H9 (cell line): ENCODE measurements around the gene ITPR2. TPM values are rescaled to one million over a fixed set of nuclear protein-coding genes. Genes with fewer than 3 reads are reported as not detected.

Experiments
- DNase-seq: peaks from one replicate; pipeline ENCODE4 v3.0.0-alpha.2; 2017
- H2AFZ ChIP-seq: one replicate; pipeline ENCODE4 v1.6.1; 2013; ENCODE audit warnings: mild to moderate bottlenecking, low read length, control low read depth, moderate library complexity
- H2AK5ac ChIP-seq: 2 replicates; pipeline ENCODE4 v1.6.1; 2013; ENCODE audit warnings: low read length, control low read depth, mixed read lengths; ENCODE audit not compliant: insufficient read length
- H2BK120ac ChIP-seq: one replicate; pipeline ENCODE4 v1.6.1; 2013; ENCODE audit warnings: low read depth, mild to moderate bottlenecking, low read length, control low read depth, inconsistent platforms; ENCODE audit not compliant: poor library complexity, severe bottlenecking
- H2BK12ac ChIP-seq: 2 replicates; pipeline ENCODE4 v1.6.1; 2013; ENCODE audit warnings: low read length, control low read depth, mixed read lengths, low read depth; ENCODE audit not compliant: insufficient read length
- H2BK15ac ChIP-seq: 2 replicates; pipeline ENCODE4 v1.6.1; 2013; ENCODE audit warnings: low read depth, low read length, control low read depth
- H2BK20ac ChIP-seq: one replicate; pipeline ENCODE4 v1.6.1; 2013; ENCODE audit warnings: low read depth, mild to moderate bottlenecking, low read length, control low read depth, inconsistent platforms; ENCODE audit not compliant: poor library complexity, severe bottlenecking
- H2BK5ac ChIP-seq: 2 replicates; pipeline ENCODE4 v1.6.1; 2013; ENCODE audit warnings: low read length, control low read depth, mixed read lengths; ENCODE audit not compliant: insufficient read length
- H3K14ac ChIP-seq: 2 replicates; pipeline ENCODE4 v1.6.1; 2013; ENCODE audit warnings: low read length, control low read depth; ENCODE audit not compliant: insufficient read depth
- H3K18ac ChIP-seq: 2 replicates; pipeline ENCODE4 v1.6.1; 2013; ENCODE audit warnings: low read depth, mild to moderate bottlenecking, mixed read lengths, low read length, control low read depth; ENCODE audit not compliant: insufficient read length
- H3K23ac ChIP-seq: 2 replicates; pipeline ENCODE4 v1.6.1; 2013; ENCODE audit warnings: low read length, control low read depth, mixed read lengths, low read depth; ENCODE audit not compliant: insufficient read length
- H3K23me2 ChIP-seq: 2 replicates; pipeline ENCODE4 v1.6.1; 2013; ENCODE audit warnings: low read depth, mild to moderate bottlenecking, mixed read lengths, low read length, control low read depth; ENCODE audit not compliant: insufficient read length, poor library complexity, severe bottlenecking
- H3K27ac ChIP-seq: 2 replicates; pipeline ENCODE4 v1.5.1; 2013; ENCODE audit warnings: low read length, control low read depth, mixed read lengths, low read depth; ENCODE audit not compliant: insufficient read length
- H3K27me3 ChIP-seq: 2 replicates; pipeline ENCODE4 v1.6.1; 2013; ENCODE audit warnings: low read length, control low read depth, inconsistent platforms; ENCODE audit not compliant: insufficient read depth
- H3K4ac ChIP-seq: 2 replicates; pipeline ENCODE4 v1.6.1; 2013; ENCODE audit warnings: low read depth, mild to moderate bottlenecking, control low read depth, inconsistent platforms, low read length, moderate library complexity
- H3K4me1 ChIP-seq: 2 replicates; pipeline ENCODE4 v1.6.1; 2013; ENCODE audit warnings: low read length, control low read depth, inconsistent platforms; ENCODE audit not compliant: insufficient read depth
- H3K4me2 ChIP-seq: 2 replicates; pipeline ENCODE4 v1.6.1; 2013; ENCODE audit warnings: low read length, control low read depth, mixed read lengths; ENCODE audit not compliant: insufficient read length, insufficient read depth
- H3K56ac ChIP-seq: 2 replicates; pipeline ENCODE4 v1.6.1; 2013; ENCODE audit warnings: low read depth, mild to moderate bottlenecking, mixed read lengths, low read length, control low read depth; ENCODE audit not compliant: insufficient read length
- H3K79me1 ChIP-seq: 2 replicates; pipeline ENCODE4 v1.6.1; 2013; ENCODE audit warnings: low read depth, mild to moderate bottlenecking, moderate library complexity, low read length, control low read depth, inconsistent platforms; ENCODE audit not compliant: insufficient read depth, poor library complexity, severe bottlenecking
- H3K79me2 ChIP-seq: 2 replicates; pipeline ENCODE4 v1.6.1; 2013; ENCODE audit warnings: low read length, control low read depth, inconsistent platforms; ENCODE audit not compliant: insufficient read depth
- H3K9ac ChIP-seq: 2 replicates; pipeline ENCODE4 v1.6.1; 2013; ENCODE audit warnings: low read length, control low read depth, mixed read lengths; ENCODE audit not compliant: insufficient read length; ENCODE audit errors: extremely low read depth
- H3K9me3 ChIP-seq: one replicate; pipeline ENCODE4 v1.6.1; 2013; ENCODE audit warnings: low read depth, low read length, inconsistent platforms; ENCODE audit not compliant: control insufficient read depth
- H3T11ph ChIP-seq: one replicate; pipeline ENCODE4 v1.6.1; 2013; ENCODE audit warnings: mild to moderate bottlenecking, low read length, control low read depth, inconsistent platforms
- H4K20me1 ChIP-seq: one replicate; pipeline ENCODE4 v1.6.1; 2013; ENCODE audit not compliant: control insufficient read depth, insufficient read length, insufficient read depth
- H4K5ac ChIP-seq: 2 replicates; pipeline ENCODE4 v1.6.1; 2013; ENCODE audit warnings: low read depth, mild to moderate bottlenecking, mixed read lengths, low read length, control low read depth; ENCODE audit not compliant: insufficient read length
- H4K8ac ChIP-seq: replicated peaks from 2 replicates; pipeline ENCODE4 v1.6.1; 2013; ENCODE audit warnings: low read length, control low read depth, mixed read lengths, low read depth; ENCODE audit not compliant: insufficient read length
- H4K91ac ChIP-seq: 2 replicates; pipeline ENCODE4 v1.6.1; 2013; ENCODE audit warnings: low read depth, mild to moderate bottlenecking, moderate library complexity, mixed read lengths, low read length, control low read depth; ENCODE audit not compliant: insufficient read length
- H3K27ac Mint-ChIP-seq, 3 experiments: 2 replicates in 2 of 3; 3 replicates in 1 of 3; pipeline ENCODE4 v1.8.0; 2020 to 2021; ENCODE audit warnings: mixed read lengths in 3 of 3, mild to moderate bottlenecking in 1 of 3, moderate library complexity in 1 of 3
- H3K27me3 Mint-ChIP-seq: 2 replicates; pipeline ENCODE4 v1.8.0; 2021; ENCODE audit warnings: low read depth, mild to moderate bottlenecking, moderate library complexity, mixed read lengths
- H3K36me3 Mint-ChIP-seq, 3 experiments: 2 replicates in 2 of 3; 3 replicates in 1 of 3; pipeline ENCODE4 v1.8.0; 2020 to 2021; ENCODE audit warnings: low read depth in 3 of 3, mixed read lengths in 3 of 3; ENCODE audit not compliant: insufficient read depth in 1 of 3
- H3K4me1 Mint-ChIP-seq, 2 experiments: 2 replicates each; pipeline ENCODE4 v1.8.0; 2020; ENCODE audit warnings: mixed read lengths in 2 of 2
- H3K4me3 Mint-ChIP-seq, 2 experiments: 2 replicates in 1 of 2; 3 replicates in 1 of 2; pipeline ENCODE4 v1.8.0; 2020 to 2021; ENCODE audit warnings: mild to moderate bottlenecking in 2 of 2, mixed read lengths in 2 of 2, moderate library complexity in 1 of 2
- H3K9me3 Mint-ChIP-seq, 2 experiments: 2 replicates in 1 of 2; 3 replicates in 1 of 2; pipeline ENCODE4 v1.8.0; 2020; ENCODE audit warnings: mild to moderate bottlenecking in 2 of 2, mixed read lengths in 2 of 2, moderate library complexity in 1 of 2
- WGBS: extraction: QIAGEN DNeasy Blood & Tissue Kit; methylation state at CpG from one replicate; pipeline ENCODE4 v1.1.7; 2013; ENCODE audit warnings: missing lambda C conversion rate, low lambda C conversion rate, mixed read lengths; ENCODE audit not compliant: insufficient read length; ENCODE audit errors: extremely low coverage; 5-methylcytosine and 5-hydroxymethylcytosine counted together
- total RNA-seq: library from RNA; stranded (reverse); gene quantifications from 2 replicates; pipeline ENCODE4 v1.2.1, GENCODE V29; 2021
- TF ChIP-seq, protein P1 (sequence below): fragments of 200-600 bp; sonication (generic); conservative IDR thresholded peaks from 3 replicates; pipeline ENCODE4 v1.8.0; 2021; ENCODE audit warnings: antibody characterized with exemption, mild to moderate bottlenecking

ITPR2 gene
- total RNA-seq, 1 experiment from 2014 or later = 14.8 TPM

DNA sequence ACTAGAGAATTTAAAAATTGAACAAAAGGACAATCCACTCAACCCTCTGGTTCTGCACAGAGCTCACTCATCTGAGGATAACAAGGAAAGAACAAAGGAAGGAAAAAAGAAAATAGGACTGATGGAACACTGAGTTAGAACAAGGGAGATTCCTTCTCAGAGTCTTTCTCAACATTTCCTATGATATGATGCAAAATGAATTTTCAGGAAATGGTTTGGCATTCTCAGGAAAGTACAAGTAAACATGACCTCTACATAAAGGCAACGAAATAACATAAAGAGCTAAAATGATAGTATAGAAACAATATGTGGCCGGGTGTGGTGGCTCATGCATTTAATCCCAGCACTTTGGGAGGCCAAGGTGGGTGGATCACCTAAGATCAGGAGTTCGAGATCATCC is 135.8 kb downstream of the ITPR2 start:
- Histone ChIP-seq H3K18ac (no peak overlapping the region), H2BK15ac (no peak overlapping the region), H3K4ac (no peak overlapping the region), H4K5ac (no peak overlapping the region), H3K4me1 (no peaks in the 10 kb centered on the region), H4K91ac (no peak overlapping the region), H3K23me2 (no peaks in the 10 kb centered on the region), H4K20me1 (no peaks in the 10 kb centered on the region), H3K9me3 (no peaks in the 10 kb centered on the region), H3K14ac (no peak overlapping the region), H3T11ph (no peak overlapping the region), H2BK120ac (no peak overlapping the region), H3K27me3 (no peaks in the 10 kb centered on the region), H3K79me2 (no peaks in the 10 kb centered on the region), H3K79me1 (no peaks in the 10 kb centered on the region), H4K8ac (no peak overlapping the region), H3K4me2 (no peak overlapping the region), H3K9ac (no peak overlapping the region), H2AK5ac (no peak overlapping the region), H3K27ac (no peak overlapping the region), H2BK20ac (no peak overlapping the region), H2AFZ (no peak overlapping the region), H2BK12ac (no peak overlapping the region), H3K23ac (no peak overlapping the region), H3K56ac (no peak overlapping the region), H2BK5ac (no peak overlapping the region)
- peaks cover 4% of the 10 kb centered on the region in 2 experiments for H3K4me1 Mint-ChIP-seq
- H3K36me3 Mint-ChIP-seq = peaks cover 11 to 33% (median 20%) of the 10 kb centered on the region in 3 experiments; a peak in 6 of 7 replicates
- TF ChIP-seq, protein P1, sequence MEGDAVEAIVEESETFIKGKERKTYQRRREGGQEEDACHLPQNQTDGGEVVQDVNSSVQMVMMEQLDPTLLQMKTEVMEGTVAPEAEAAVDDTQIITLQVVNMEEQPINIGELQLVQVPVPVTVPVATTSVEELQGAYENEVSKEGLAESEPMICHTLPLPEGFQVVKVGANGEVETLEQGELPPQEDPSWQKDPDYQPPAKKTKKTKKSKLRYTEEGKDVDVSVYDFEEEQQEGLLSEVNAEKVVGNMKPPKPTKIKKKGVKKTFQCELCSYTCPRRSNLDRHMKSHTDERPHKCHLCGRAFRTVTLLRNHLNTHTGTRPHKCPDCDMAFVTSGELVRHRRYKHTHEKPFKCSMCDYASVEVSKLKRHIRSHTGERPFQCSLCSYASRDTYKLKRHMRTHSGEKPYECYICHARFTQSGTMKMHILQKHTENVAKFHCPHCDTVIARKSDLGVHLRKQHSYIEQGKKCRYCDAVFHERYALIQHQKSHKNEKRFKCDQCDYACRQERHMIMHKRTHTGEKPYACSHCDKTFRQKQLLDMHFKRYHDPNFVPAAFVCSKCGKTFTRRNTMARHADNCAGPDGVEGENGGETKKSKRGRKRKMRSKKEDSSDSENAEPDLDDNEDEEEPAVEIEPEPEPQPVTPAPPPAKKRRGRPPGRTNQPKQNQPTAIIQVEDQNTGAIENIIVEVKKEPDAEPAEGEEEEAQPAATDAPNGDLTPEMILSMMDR = no peak
- no peaks in the 10 kb centered on the region; a peak in 1 of 5 replicates for H3K9me3 Mint-ChIP-seq
- H3K27me3 Mint-ChIP-seq = no peaks in the 10 kb centered on the region
- H3K27ac Mint-ChIP-seq = peak overlapping the region in 1 of 3 experiments; percentile 49; a peak in 1 of 7 replicates
- no peak overlapping the region for H3K4me3 Mint-ChIP-seq
- no peak for DNase-seq
- no CpG with 5 or more reads among the region's 3 CpGs for WGBS
